Ovary (tissue), 3 donors: ENCODE measurements around the gene WNT6.

ENCODE experiments used
- CTCF ChIP-seq, 3 donors: fragments of 450-650 bp in 2 of 3; fragments of 200-600 bp in 1 of 3; IDR thresholded peaks; one replicate each; pipeline versions ENCODE4 v1.5.1 to v1.8.0; 2016 to 2022; ENCODE audit warnings: antibody characterized with exemption in 3 of 3, mild to moderate bottlenecking in 1 of 3
- EP300 ChIP-seq: sonication (generic); formaldehyde crosslinking; IDR thresholded peaks from one replicate; pipeline ENCODE4 v1.6.1; 2017; ENCODE audit warnings: antibody characterized with exemption
- donor health status: DM: no; HTN: no; CAD: no.

GRCh38 chr2:218872645-218873358 is 13.2 kb downstream of the WNT6 start:
- TF ChIP-seq CTCF (IDR thresholded peaks at IDR 0.05) (no peak), EP300 (no peak)
